ENCODE data around the gene SLC47A2. TPM values are rescaled to one million over a fixed set of nuclear protein-coding genes. Genes with fewer than 3 reads are reported as not detected.

The SLC47A2 gene
- total and polyA plus RNA-seq, 2 of the 13 experiments (the other 11 are each of a cell fraction or from before 2014, with no cell fraction given) = 0.04 TPM; not detected in 1

DNA sequence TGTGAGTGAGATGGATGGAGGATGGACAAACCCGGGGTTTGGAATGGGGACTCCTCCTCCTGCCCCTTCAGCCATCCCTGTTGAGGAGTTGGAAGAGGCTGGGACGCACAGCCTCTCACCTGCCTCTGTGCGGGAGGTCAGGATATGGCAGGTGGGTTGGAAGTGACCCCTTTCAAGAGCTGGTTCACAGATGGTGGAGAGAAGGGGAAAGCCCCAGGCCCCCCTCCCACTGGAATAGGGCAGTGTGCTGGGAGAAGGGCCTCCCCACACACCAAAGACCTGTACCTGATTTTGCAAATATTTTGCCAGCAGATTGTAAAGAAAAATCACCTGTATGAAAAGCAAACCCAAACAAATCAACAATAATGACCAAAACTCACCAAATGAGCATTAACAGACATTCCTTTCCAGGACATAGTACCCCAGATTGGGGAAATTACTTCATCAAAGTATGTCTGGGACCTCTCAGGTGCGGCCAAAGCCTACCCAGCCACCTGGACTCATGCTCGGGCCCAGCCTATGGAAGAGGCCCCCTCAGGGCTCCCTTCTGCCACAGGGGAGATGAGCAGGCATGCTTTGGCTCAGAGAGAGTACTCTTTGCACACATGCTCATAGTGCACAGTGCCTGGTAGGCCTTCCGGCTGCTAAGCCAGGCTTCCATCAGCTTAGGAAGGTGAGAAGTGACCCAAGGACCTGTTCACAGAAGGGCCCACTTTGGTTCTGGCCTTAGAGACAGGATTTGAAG, 7.8 kb downstream of the SLC47A2 start:
- CTCF ChIA-PET (ENCODE audit: low intra/inter-chr PET ratio, low total read pairs) = no interaction called here
- TF ChIP-seq, protein P1, sequence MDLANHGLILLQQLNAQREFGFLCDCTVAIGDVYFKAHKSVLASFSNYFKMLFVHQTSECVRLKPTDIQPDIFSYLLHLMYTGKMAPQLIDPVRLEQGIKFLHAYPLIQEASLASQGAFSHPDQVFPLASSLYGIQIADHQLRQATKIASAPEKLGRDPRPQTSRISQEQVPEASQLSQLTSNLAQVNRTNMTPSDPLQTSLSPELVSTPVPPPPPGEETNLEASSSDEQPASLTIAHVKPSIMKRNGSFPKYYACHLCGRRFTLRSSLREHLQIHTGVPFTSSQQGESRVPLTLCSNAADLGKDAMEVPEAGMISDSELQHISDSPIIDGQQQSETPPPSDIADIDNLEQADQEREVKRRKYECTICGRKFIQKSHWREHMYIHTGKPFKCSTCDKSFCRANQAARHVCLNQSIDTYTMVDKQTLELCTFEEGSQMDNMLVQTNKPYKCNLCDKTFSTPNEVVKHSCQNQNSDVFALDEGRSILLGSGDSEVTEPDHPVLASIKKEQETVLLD (CRISPR knock-in tag; IDR thresholded peaks at IDR 0.05; ENCODE audit: low read depth) = no peak
- 0 out of 2 replicates have a peak, but pooled peaks have one; percentile 12 for TF ChIP-seq ZNF687 (CRISPR knock-in tag; IDR thresholded peaks at IDR 0.05)
- no peak for TF ChIP-seq MXD3 (CRISPR knock-in tag; IDR thresholded peaks at IDR 0.05)
- TF ChIP-seq, protein P2, sequence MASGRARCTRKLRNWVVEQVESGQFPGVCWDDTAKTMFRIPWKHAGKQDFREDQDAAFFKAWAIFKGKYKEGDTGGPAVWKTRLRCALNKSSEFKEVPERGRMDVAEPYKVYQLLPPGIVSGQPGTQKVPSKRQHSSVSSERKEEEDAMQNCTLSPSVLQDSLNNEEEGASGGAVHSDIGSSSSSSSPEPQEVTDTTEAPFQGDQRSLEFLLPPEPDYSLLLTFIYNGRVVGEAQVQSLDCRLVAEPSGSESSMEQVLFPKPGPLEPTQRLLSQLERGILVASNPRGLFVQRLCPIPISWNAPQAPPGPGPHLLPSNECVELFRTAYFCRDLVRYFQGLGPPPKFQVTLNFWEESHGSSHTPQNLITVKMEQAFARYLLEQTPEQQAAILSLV (CRISPR knock-in tag; IDR thresholded peaks at IDR 0.05; ENCODE audit: borderline replicate concordance) = no peak

More for the DNA sequence above, 7.8 kb downstream of the SLC47A2 start:
- BruUV-seq (replicated peaks) = no TSS peak
- POLR2A ChIA-PET = no interaction called here
- in situ Hi-C loops (cut with HindIII; ENCODE audit: extremely low pct_ligation_motif_present, low pct_unique_long_range_greater_than_20kb) = loop anchor here (25.0 kb wide), 1 partner anchor 196 kb away; no protein-coding TSS in a partner anchor
- H3K4me2 ChIP-seq (ENCODE audit: low read depth, low read length) = no peak overlapping the region
- H3K4me3 ChIP-seq (replicated peaks in 1 of 3; ENCODE audit: insufficient read depth in 1 of 3, low read depth in 2 of 3, low read length in 3 of 3) = no peak overlapping the region
- H3K27me3 ChIP-seq (ENCODE audit: control insufficient read depth in 1 of 2, insufficient read depth in 2 of 2, low read length in 2 of 2) = peaks cover 0 to 15% of the 10 kb centered on the region in 2 experiments; a peak in 4 of 5 replicates
- no peaks in the 10 kb centered on the region for H3K36me3 ChIP-seq (replicated peaks in 1 of 2; ENCODE audit: control insufficient read depth in 1 of 2, insufficient read depth in 2 of 2, low read length in 2 of 2)
- DNase-seq (ENCODE audit: low spot score) = no peak
- no peak for ATAC-seq
- no peaks in the 10 kb centered on the region for H3K9me3 ChIP-seq (ENCODE audit: low read length)
- intact Hi-C loops (cut with micrococcal nuclease; ENCODE audit: unreplicated experiment) = no loop called here
- H3K79me2 ChIP-seq (ENCODE audit: insufficient read depth, low read length) = no peaks in the 10 kb centered on the region
- no peak overlapping the region for H3K27ac ChIP-seq (ENCODE audit: extremely low read length, insufficient read depth, low read length)
- H2AFZ ChIP-seq (ENCODE audit: low read length) = no peak overlapping the region
- no peak for FAIRE-seq
- peaks cover 45% of the 10 kb centered on the region for H3K4me1 ChIP-seq (ENCODE audit: insufficient read depth, low read length)
- 11% methylated on average over 3 of the region's 6 CpGs for WGBS (ENCODE audit: low lambda C conversion rate)
- H4K20me1 ChIP-seq (ENCODE audit: insufficient read depth, low read length) = no peaks in the 10 kb centered on the region
- no peak overlapping the region for H3K9ac ChIP-seq (ENCODE audit: insufficient read depth, low read depth, low read length)
